Calu3 (cell line): ENCODE data around the gene THOC2. TPM values are rescaled to one million over a fixed set of nuclear protein-coding genes. Genes with fewer than 3 reads are reported as not detected.

Source experiments
- BruUV-seq: library from RNA; stranded (reverse); fragments of 400-500 nt; replicated peaks from 2 replicates; lab custom pipeline; 2021; lab: Mats Ljungman, UMichigan
- CTCF ChIA-PET: fragments of 300-600 bp; sonication (Branson Sonifier 250); formaldehyde crosslinking; loops from one replicate; lab custom pipeline; 2022; ENCODE audit warnings: antibody characterized with exemption; lab: Charles Lee
- DNase-seq: peaks from one replicate; pipeline ENCODE4 v3.0.0; 2022
- H3K27ac Mint-ChIP-seq: one replicate; pipeline ENCODE4 v1.8.0; 2022; ENCODE audit warnings: mixed read lengths; ENCODE audit not compliant: unreplicated experiment
- H3K27me3 Mint-ChIP-seq: one replicate; pipeline ENCODE4 v1.8.0; 2022; ENCODE audit warnings: mixed read lengths; ENCODE audit not compliant: unreplicated experiment
- H3K36me3 Mint-ChIP-seq: one replicate; pipeline ENCODE4 v1.8.0; 2022; ENCODE audit warnings: mild to moderate bottlenecking, moderate library complexity, mixed read lengths; ENCODE audit not compliant: insufficient read depth, unreplicated experiment
- H3K4me1 Mint-ChIP-seq: one replicate; pipeline ENCODE4 v1.8.0; 2022; ENCODE audit warnings: mild to moderate bottlenecking, low read depth, mixed read lengths; ENCODE audit not compliant: unreplicated experiment
- H3K4me3 Mint-ChIP-seq: one replicate; pipeline ENCODE4 v1.8.0; 2022; ENCODE audit warnings: mild to moderate bottlenecking, low read depth, moderate library complexity, mixed read lengths; ENCODE audit not compliant: unreplicated experiment
- H3K9me3 Mint-ChIP-seq: one replicate; pipeline ENCODE4 v1.8.0; 2022; ENCODE audit warnings: low read depth, mixed read lengths; ENCODE audit not compliant: unreplicated experiment
- CTCF ChIP-seq: fragments of 200-600 bp; IDR thresholded peaks from one replicate; pipeline ENCODE4 v1.8.0; 2022; ENCODE audit warnings: antibody characterized with exemption; ENCODE audit not compliant: unreplicated experiment
- intact Hi-C: fragments of 100-400 bp; cut with micrococcal nuclease; formaldehyde crosslinking; loops from one replicate; pipeline ENCODE4 v1.10.0; 2022; ENCODE audit not compliant: unreplicated experiment
- total RNA-seq: library from RNA; stranded (reverse); gene quantifications from 2 replicates; pipeline ENCODE4 v1.2.3, GENCODE V29; 2022

The THOC2 gene
- total RNA-seq, 1 experiment from 2014 or later: 112 TPM

- no TSS peak for BruUV-seq
- H3K27me3 Mint-ChIP-seq: no peaks in the 10 kb centered on the region
- no peak overlapping the region for H3K4me3 Mint-ChIP-seq
- intact Hi-C loops: no loop called here
- no peaks in the 10 kb centered on the region for H3K9me3 Mint-ChIP-seq
- H3K36me3 Mint-ChIP-seq: no peaks in the 10 kb centered on the region
- no peak for DNase-seq
- no peaks in the 10 kb centered on the region for H3K4me1 Mint-ChIP-seq
- no peak overlapping the region for H3K27ac Mint-ChIP-seq
- no peak for TF ChIP-seq CTCF
- CTCF ChIA-PET: no interaction called here
Measured at GRCh38 chrX:123550829-123551228, 182.0 kb downstream of the THOC2 start.

Other genes with a start within 250 kb of the THOC2 start
- 62.8 and 75.0 TPM in 2 replicates for gene XIAP, start 127.0 kb upstream of the THOC2 start, total RNA-seq
- 74.2 and 79.6 TPM in 2 replicates for gene STAG2, start 228.7 kb upstream of the THOC2 start, total RNA-seq